SK-N-SH (cell line): ENCODE data around the gene CLDN15. TPM values are rescaled to one million over a fixed set of nuclear protein-coding genes. Genes with fewer than 3 reads are reported as not detected.

ENCODE experiments used
- CTCF ChIA-PET: fragments of 300-600, 350-600 bp; formaldehyde crosslinking; extraction: SDS; loops from one replicate; lab custom pipeline; 2021; lab: Yijun Ruan, JAX
- POLR2A ChIA-PET: fragments of 350-600 bp; sonication (Branson Sonifier 250); formaldehyde crosslinking; extraction: SDS; loops from one replicate; lab custom pipeline; 2020; ENCODE audit warnings: antibody characterized with exemption, inconsistent platforms; lab: Yijun Ruan, JAX
- DNase-seq: peaks from one replicate; pipeline ENCODE4 v3.0.0; 2012
- H2AFZ ChIP-seq: fragments of 200-600 bp; sonication (generic); 2 replicates; pipeline ENCODE4 v1.8.1; 2016; ENCODE audit warnings: antibody characterized with exemption, mild to moderate bottlenecking, low read depth
- H3F3A ChIP-seq: fragments of 200-600 bp; sonication (generic); replicated peaks from 2 replicates; pipeline ENCODE3; 2016; ENCODE audit warnings: antibody characterized with exemption, mild to moderate bottlenecking; ENCODE audit not compliant: insufficient read depth
- H3K27ac ChIP-seq, 2 experiments: fragments of 200-500 bp in 1 of 2; fragments of 200-600 bp in 1 of 2; sonication (Bioruptor generic) in 1 of 2; sonication (generic), shearing (Covaris generic) in 1 of 2; 2 replicates each; pipeline versions ENCODE4 v1.5.1 to v1.6.1; 2014 to 2016; ENCODE audit warnings: low read depth in 2 of 2, inconsistent platforms in 1 of 2, low read length in 1 of 2, mild to moderate bottlenecking in 1 of 2, mixed read lengths in 1 of 2
- H3K27me3 ChIP-seq: fragments of 200-600 bp; sonication (generic), shearing (Covaris generic); 2 replicates; pipeline ENCODE4 v1.6.1; 2016; ENCODE audit warnings: mixed run types; ENCODE audit not compliant: insufficient read depth
- H3K36me3 ChIP-seq, 2 experiments: fragments of 200-500 bp in 1 of 2; fragments of 200-600 bp in 1 of 2; sonication (Bioruptor generic) in 1 of 2; sonication (generic) in 1 of 2; replicated peaks in 1 of 2; 2 replicates each; pipeline versions ENCODE3 to v1.5.1; 2014 to 2016; ENCODE audit warnings: low read length in 1 of 2, mild to moderate bottlenecking in 1 of 2; ENCODE audit not compliant: insufficient read depth in 2 of 2, control insufficient read depth in 1 of 2
- H3K4me1 ChIP-seq, 2 experiments: fragments of 200-500 bp in 1 of 2; fragments of 200-600 bp in 1 of 2; sonication (Bioruptor generic) in 1 of 2; sonication (generic), shearing (Covaris generic) in 1 of 2; 2 replicates each; pipeline versions ENCODE4 v1.5.1 to v1.6.1; 2014 to 2016; ENCODE audit warnings: low read depth in 1 of 2, low read length in 1 of 2, mixed run types in 1 of 2; ENCODE audit not compliant: insufficient read depth in 2 of 2, control insufficient read depth in 1 of 2
- H3K4me2 ChIP-seq: fragments of 200-600 bp; sonication (generic), shearing (Covaris generic); 2 replicates; pipeline ENCODE4 v1.6.1; 2017; ENCODE audit warnings: mixed run types
- H3K4me3 ChIP-seq, 2 experiments: fragments of 200-500 bp in 1 of 2; fragments of 200-600 bp in 1 of 2; sonication (Bioruptor generic) in 1 of 2; sonication (generic), shearing (Covaris generic) in 1 of 2; 2 replicates each; pipeline versions ENCODE4 v1.5.1 to v1.8.1; 2014 to 2016; ENCODE audit warnings: low read depth in 2 of 2, inconsistent platforms in 1 of 2, low read length in 1 of 2, mild to moderate bottlenecking in 1 of 2, mixed read lengths in 1 of 2, moderate library complexity in 1 of 2
- H3K79me2 ChIP-seq: fragments of 200-600 bp; sonication (generic); 2 replicates; pipeline ENCODE4 v1.8.1; 2017; ENCODE audit warnings: mild to moderate bottlenecking; ENCODE audit not compliant: insufficient read depth
- H3K9ac ChIP-seq: fragments of 200-600 bp; sonication (generic); 2 replicates; pipeline ENCODE4 v1.6.1; 2017; ENCODE audit warnings: mixed run types
- H3K9me2 ChIP-seq: fragments of 200-600 bp; sonication (generic); 2 replicates; pipeline ENCODE4 v1.6.1; 2017; ENCODE audit warnings: mixed run types
- H3K9me3 ChIP-seq: fragments of 200-600 bp; sonication (generic); 2 replicates; pipeline ENCODE4 v1.6.1; 2017; ENCODE audit warnings: mixed run types, mild to moderate bottlenecking, moderate library complexity
- H4K20me1 ChIP-seq: fragments of 200-600 bp; sonication (generic); 2 replicates; pipeline ENCODE4 v1.6.1; 2017; ENCODE audit warnings: mild to moderate bottlenecking, mixed run types; ENCODE audit not compliant: insufficient read depth
- CHD2 ChIP-seq: fragments of 150-350 bp; IDR thresholded peaks from 2 replicates; pipeline ENCODE4 v1.6.1; 2018; ENCODE audit warnings: low read length; ENCODE audit not compliant: partially characterized antibody
- ELF1 ChIP-seq: IDR thresholded peaks from 2 replicates; pipeline ENCODE4 v1.4.0; 2012
- EP300 ChIP-seq, 2 experiments: IDR thresholded peaks; 2 replicates each; pipeline versions ENCODE4 v1.4.0 to v1.6.1; 2012; ENCODE audit warnings: borderline replicate concordance in 1 of 2, low read depth in 1 of 2, low read length in 1 of 2
- FOXJ3 ChIP-seq: sonication (generic); formaldehyde crosslinking; IDR thresholded peaks from 2 replicates; pipeline ENCODE4 v1.5.1; 2020; ENCODE audit warnings: mild to moderate bottlenecking, missing genetic modification reagents
- FOXM1 ChIP-seq: IDR thresholded peaks from 2 replicates; pipeline ENCODE4 v1.4.0; 2012; ENCODE audit warnings: low read depth, mild to moderate bottlenecking
- JUND ChIP-seq: IDR thresholded peaks from 2 replicates; pipeline ENCODE4 v1.4.0; 2012
- MEF2A ChIP-seq: IDR thresholded peaks from 2 replicates; pipeline ENCODE4 v1.4.0; 2012; ENCODE audit warnings: low read depth, borderline replicate concordance
- MXI1 ChIP-seq: IDR thresholded peaks from 2 replicates; pipeline ENCODE4 v1.6.1; 2012; ENCODE audit warnings: mild to moderate bottlenecking, low read depth, low read length, improper control_type of control experiment
- POLR2AphosphoS5 ChIP-seq: IDR thresholded peaks from 2 replicates; pipeline ENCODE4 v1.6.1; 2012; ENCODE audit warnings: low read depth, low read length
- RCOR1 ChIP-seq: fragments of 150-350 bp; IDR thresholded peaks from 2 replicates; pipeline ENCODE4 v1.6.1; 2017; ENCODE audit warnings: antibody characterized with exemption, low read length
- REST ChIP-seq: IDR thresholded peaks from 2 replicates; pipeline ENCODE4 v1.6.1; 2012; ENCODE audit warnings: mild to moderate bottlenecking, low read depth, low read length, moderate library complexity
- RFX5 ChIP-seq: IDR thresholded peaks from 2 replicates; pipeline ENCODE4 v1.6.1; 2012; ENCODE audit warnings: mild to moderate bottlenecking, improper control_type of control experiment, low read length
- SIN3A ChIP-seq: IDR thresholded peaks from 2 replicates; pipeline ENCODE4 v1.6.1; 2012; ENCODE audit warnings: low read depth, mild to moderate bottlenecking, low read length, moderate library complexity, borderline replicate concordance
- WGBS: methylation state at CpG from one replicate; pipeline ENCODE4 v1.1.6; 2017; ENCODE audit warnings: low lambda C conversion rate; 5-methylcytosine and 5-hydroxymethylcytosine counted together
- polyA plus RNA-seq, 3 experiments: library from polyadenylated mRNA; depleted of rRNA; stranded (reverse); fragments of >200 nt; gene quantifications; 2 replicates each; pipeline ENCODE4 v1.2.3, GENCODE V29; 2012
- TF ChIP-seq, protein P1 (sequence below): IDR thresholded peaks from 2 replicates; pipeline ENCODE4 v1.4.0; 2012; ENCODE audit warnings: low read depth, borderline replicate concordance

The CLDN15 gene
- polyA plus RNA-seq, 1 of the 3 experiments (the other 2 are of a cell fraction): 24.0 TPM

DNA sequence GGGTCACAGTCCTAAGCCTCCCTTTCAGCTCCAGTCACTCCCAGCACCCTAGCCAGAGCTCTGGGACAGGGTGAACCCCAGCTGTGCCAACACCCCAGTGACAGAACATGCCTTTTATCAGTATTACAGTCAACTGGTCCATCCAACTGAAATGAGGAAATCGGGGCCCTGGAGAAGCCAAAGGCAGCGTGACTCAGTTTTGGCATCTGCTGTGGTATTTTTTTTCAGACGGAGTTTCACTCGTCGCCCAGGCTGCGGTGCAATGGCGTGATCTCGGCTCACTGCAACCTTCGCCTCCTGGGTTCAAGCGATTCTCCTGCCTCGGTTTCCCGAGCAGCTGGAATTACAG, 3.4 kb upstream of the CLDN15 start:
- no peaks in the 10 kb centered on the region for H3K27me3 ChIP-seq
- H3F3A ChIP-seq: peaks cover 8% of the 10 kb centered on the region
- no peaks in the 10 kb centered on the region for H3K9me2 ChIP-seq
- CTCF ChIA-PET: interaction anchor here (1.5 kb wide), 2 partner anchors 42 to 114 kb away, joined by 3 to 6 read pairs; partner anchors contain the start of gene SERPINE1
- no peaks in the 10 kb centered on the region for H3K9me3 ChIP-seq
- H3K4me3 ChIP-seq: no peak overlapping the region
- no peak overlapping the region for H3K4me2 ChIP-seq
- peaks cover 7 to 13% of the 10 kb centered on the region in 2 experiments; a peak in 1 of 4 replicates for H3K4me1 ChIP-seq
- no peak overlapping the region for H3K27ac ChIP-seq
- DNase-seq: no peak
- 94% methylated on average over 12 of the region's 12 CpGs for WGBS
- POLR2A ChIA-PET: no interaction called here
- peaks cover 50% of the 10 kb centered on the region for H3K79me2 ChIP-seq
- H3K36me3 ChIP-seq: peaks cover 39 to 40% of the 10 kb centered on the region in 2 experiments
- H3K9ac ChIP-seq: no peak overlapping the region
- no peak overlapping the region for H2AFZ ChIP-seq
- TF ChIP-seq REST (no peak), FOXM1 (no peak), MEF2A (no peak), JUND (no peak), RFX5 (no peak), ELF1 (no peak), POLR2AphosphoS5 (no peak), CHD2 (no peak), MXI1 (no peak), FOXJ3 (CRISPR knock-in tag) (no peak), RCOR1 (no peak), EP300 (IDR thresholded peaks at IDR 0.05; ENCODE audit: borderline replicate concordance in 1 of 2, low read depth in 1 of 2, low read length in 1 of 2) (no peak), SIN3A (no peak)
- TF ChIP-seq, protein P1, sequence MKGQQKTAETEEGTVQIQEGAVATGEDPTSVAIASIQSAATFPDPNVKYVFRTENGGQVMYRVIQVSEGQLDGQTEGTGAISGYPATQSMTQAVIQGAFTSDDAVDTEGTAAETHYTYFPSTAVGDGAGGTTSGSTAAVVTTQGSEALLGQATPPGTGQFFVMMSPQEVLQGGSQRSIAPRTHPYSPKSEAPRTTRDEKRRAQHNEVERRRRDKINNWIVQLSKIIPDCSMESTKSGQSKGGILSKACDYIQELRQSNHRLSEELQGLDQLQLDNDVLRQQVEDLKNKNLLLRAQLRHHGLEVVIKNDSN: no peak
- peaks cover 12% of the 10 kb centered on the region; the same call in 1 of the 2 replicates for H4K20me1 ChIP-seq
